Muscle of arm (tissue), 12 donors: ENCODE results near the gene LRTM2. TPM values are rescaled to one million over a fixed set of nuclear protein-coding genes. Genes with fewer than 3 reads are reported as not detected.

Source experiments
- DNase-seq: peaks from one replicate; pipeline ENCODE4 v3.0.0-alpha.2; 2013
- polyA plus RNA-seq, 12 donors: library from polyadenylated mRNA; unstranded; fragments of 120-200 nt; gene quantifications; one replicate each; pipeline ENCODE4 v1.2.1, GENCODE V29; 2013; ENCODE audit not compliant: insufficient read length in 12 of 12

LRTM2 gene
- polyA plus RNA-seq, 12 donors, result 0.09 to 0.98 (median 0.20) TPM; not detected in 3

- DNase-seq, result no peak
These were observed 22.2 kb upstream of the LRTM2 start for GRCh38 chr12:1797991-1798640.

GRCh38 chr12:1798641-1799020 lies 21.7 kb upstream of the LRTM2 start:
- DNase-seq, result no peak

GRCh38 chr12:1799051-1799881 lies 21.1 kb upstream of the LRTM2 start:
- DNase-seq, result no peak

- DNase-seq, result no peak
These were observed 20.4 kb upstream of the LRTM2 start for GRCh38 chr12:1799882-1800400.

- DNase-seq, result no peak
These were observed 19.7 kb upstream of the LRTM2 start for GRCh38 chr12:1800401-1801302.

- DNase-seq, result no peak
These were observed 18.9 kb upstream of the LRTM2 start for GRCh38 chr12:1801303-1801975.

- no peak for DNase-seq
These were observed 16.6 kb upstream of the LRTM2 start for GRCh38 chr12:1803736-1804135.

- peak; percentile 91 for DNase-seq
These were observed 15.6 kb upstream of the LRTM2 start for GRCh38 chr12:1804545-1805332.

GRCh38 chr12:1805441-1806081 lies 14.8 kb upstream of the LRTM2 start:
- no peak for DNase-seq

- DNase-seq, result no peak
These were observed 13.9 kb upstream of the LRTM2 start for GRCh38 chr12:1806301-1807086.

GRCh38 chr12:1807087-1807860 lies 13.1 kb upstream of the LRTM2 start:
- DNase-seq, result no peak

GRCh38 chr12:1808036-1808797 lies 12.1 kb upstream of the LRTM2 start:
- no peak for DNase-seq

- no peak for DNase-seq
These were observed 11.4 kb upstream of the LRTM2 start for GRCh38 chr12:1808798-1809480.

- DNase-seq, result no peak
These were observed 10.7 kb upstream of the LRTM2 start for GRCh38 chr12:1809591-1810190.

- no peak for DNase-seq
These were observed 10.0 kb upstream of the LRTM2 start for GRCh38 chr12:1810201-1810930.

- DNase-seq, result no peak
These were observed 9.5 kb upstream of the LRTM2 start for GRCh38 chr12:1810931-1811280.
